IPS-18a (cell line): Measurements from ENCODE around the gene XAGE3.
"Not testable (repeated sequence)": the region's sequence is repeated elsewhere in the genome, so short reads cannot be mapped to it uniquely, and the experiment has no call there.

ENCODE experiments used
- H3K27ac ChIP-seq: one replicate; pipeline ENCODE4 v1.5.1; 2013; ENCODE audit warnings: low read length
- H3K27me3 ChIP-seq: one replicate; pipeline ENCODE4 v1.6.1; 2013; ENCODE audit warnings: mild to moderate bottlenecking, low read length; ENCODE audit not compliant: control insufficient read depth, insufficient read depth
- H3K36me3 ChIP-seq: one replicate; pipeline ENCODE4 v1.6.1; 2013; ENCODE audit warnings: low read depth, low read length; ENCODE audit not compliant: control insufficient read depth
- H3K4me1 ChIP-seq: one replicate; pipeline ENCODE4 v1.6.1; 2013; ENCODE audit warnings: low read depth, low read length; ENCODE audit not compliant: control insufficient read depth
- H3K4me3 ChIP-seq: one replicate; pipeline ENCODE4 v1.5.1; 2013; ENCODE audit warnings: low read length
- H3K9ac ChIP-seq: one replicate; pipeline ENCODE4 v1.6.1; 2013; ENCODE audit warnings: mild to moderate bottlenecking, low read length, moderate library complexity
- H3K9me3 ChIP-seq: one replicate; pipeline ENCODE4 v1.6.1; 2013; ENCODE audit warnings: low read depth, low read length; ENCODE audit not compliant: control insufficient read depth

XAGE3 gene

GRCh38 chrX:52887459-52887858 is 19.6 kb upstream of the XAGE3 start:
- not testable (repeated sequence) for H3K9me3 ChIP-seq, H3K4me3 ChIP-seq, H3K4me1 ChIP-seq, H3K36me3 ChIP-seq, H3K27ac ChIP-seq, H3K27me3 ChIP-seq, H3K9ac ChIP-seq

GRCh38 chrX:52876386-52876785 is 8.5 kb upstream of the XAGE3 start:
- H3K9me3 ChIP-seq, H3K36me3 ChIP-seq, H3K27ac ChIP-seq, H3K4me1 ChIP-seq, H3K27me3 ChIP-seq, H3K4me3 ChIP-seq, H3K9ac ChIP-seq: not testable (repeated sequence)

DNA sequence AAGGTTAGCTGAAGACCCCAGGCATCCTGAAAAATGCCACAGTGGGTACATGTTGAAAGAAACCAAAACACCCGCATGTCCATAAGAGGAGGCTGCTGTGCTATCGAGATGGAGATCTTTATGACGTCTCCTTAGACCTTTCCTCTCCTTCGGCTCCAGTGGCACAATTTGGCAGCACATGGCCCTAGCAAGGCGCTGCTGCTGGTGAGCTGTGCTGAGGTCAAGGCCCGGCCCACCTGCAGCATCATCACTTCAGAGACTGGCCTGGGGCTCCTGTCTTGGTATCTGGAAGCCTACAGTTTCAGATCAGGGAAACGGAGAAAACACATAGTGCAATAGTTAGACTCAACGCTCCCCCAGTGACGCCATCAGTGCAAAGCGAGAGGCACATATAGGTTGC is 7.6 kb upstream of the XAGE3 start:
- H3K36me3 ChIP-seq, H3K4me3 ChIP-seq, H3K9ac ChIP-seq, H3K9me3 ChIP-seq, H3K4me1 ChIP-seq, H3K27me3 ChIP-seq, H3K27ac ChIP-seq: not testable (repeated sequence)

DNA sequence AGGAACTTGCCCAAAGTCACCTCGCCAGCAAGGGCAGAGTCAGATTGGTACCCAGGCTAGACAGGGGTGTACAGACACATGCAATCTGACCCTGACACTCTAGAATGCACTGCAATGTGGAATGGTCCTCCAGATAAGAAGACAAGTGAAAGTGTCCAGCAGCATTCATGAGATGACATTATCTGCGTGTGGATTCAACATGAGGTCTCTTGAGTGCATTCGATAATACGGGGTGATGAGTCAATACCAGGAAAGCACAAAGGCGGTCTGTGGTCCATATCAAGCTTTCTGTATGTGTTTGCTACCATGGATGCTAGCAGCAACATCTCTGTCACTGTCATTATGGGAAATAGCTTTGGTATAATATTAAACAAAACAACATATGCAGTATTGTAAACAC is 6.8 kb upstream of the XAGE3 start:
- H3K27ac ChIP-seq = no peak overlapping the region
- H3K9ac ChIP-seq = no peak overlapping the region
- H3K4me1 ChIP-seq = no peaks in the 10 kb centered on the region
- peaks cover 3% of the 10 kb centered on the region for H3K9me3 ChIP-seq
- no peak overlapping the region for H3K4me3 ChIP-seq
- no peaks in the 10 kb centered on the region for H3K36me3 ChIP-seq
- no peaks in the 10 kb centered on the region for H3K27me3 ChIP-seq

GRCh38 chrX:52873825-52874224 is 5.9 kb upstream of the XAGE3 start:
- not testable (repeated sequence) for H3K27ac ChIP-seq, H3K4me3 ChIP-seq, H3K9me3 ChIP-seq, H3K9ac ChIP-seq, H3K27me3 ChIP-seq, H3K36me3 ChIP-seq, H3K4me1 ChIP-seq

DNA sequence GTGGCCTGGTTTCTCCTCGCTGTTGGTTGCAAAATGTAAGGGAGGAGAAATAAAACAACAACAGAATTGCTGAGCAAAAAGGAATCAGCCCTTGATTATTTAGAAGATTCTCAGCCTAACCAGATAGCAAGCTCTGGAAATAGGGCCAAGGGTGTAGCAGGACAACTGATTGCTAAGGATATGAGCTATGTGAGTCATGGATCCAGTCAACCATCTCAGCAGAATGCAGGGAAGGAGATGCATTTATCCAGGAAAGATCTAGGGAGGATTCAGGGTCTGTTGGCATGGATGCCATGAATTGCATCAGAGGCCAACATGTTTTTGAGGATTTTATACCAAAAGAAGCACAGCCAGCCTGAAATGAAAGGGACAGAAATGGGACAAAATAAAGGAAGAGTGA is 2.2 kb upstream of the XAGE3 start:
- Histone ChIP-seq H3K36me3 (no peaks in the 10 kb centered on the region), H3K9me3 (peaks cover 3% of the 10 kb centered on the region), H3K9ac (no peak overlapping the region), H3K27me3 (no peaks in the 10 kb centered on the region), H3K4me3 (no peak overlapping the region), H3K27ac (no peak overlapping the region), H3K4me1 (no peaks in the 10 kb centered on the region)

- no peaks in the 10 kb centered on the region for H3K4me1 ChIP-seq
- H3K27me3 ChIP-seq = no peaks in the 10 kb centered on the region
- H3K27ac ChIP-seq = no peak overlapping the region
- H3K9ac ChIP-seq = no peak overlapping the region
- H3K36me3 ChIP-seq = no peaks in the 10 kb centered on the region
- H3K9me3 ChIP-seq = peaks cover 11% of the 10 kb centered on the region
- no peak overlapping the region for H3K4me3 ChIP-seq
Observed at GRCh38 chrX:52865343-52865998, 2.4 kb downstream of the XAGE3 start.

DNA sequence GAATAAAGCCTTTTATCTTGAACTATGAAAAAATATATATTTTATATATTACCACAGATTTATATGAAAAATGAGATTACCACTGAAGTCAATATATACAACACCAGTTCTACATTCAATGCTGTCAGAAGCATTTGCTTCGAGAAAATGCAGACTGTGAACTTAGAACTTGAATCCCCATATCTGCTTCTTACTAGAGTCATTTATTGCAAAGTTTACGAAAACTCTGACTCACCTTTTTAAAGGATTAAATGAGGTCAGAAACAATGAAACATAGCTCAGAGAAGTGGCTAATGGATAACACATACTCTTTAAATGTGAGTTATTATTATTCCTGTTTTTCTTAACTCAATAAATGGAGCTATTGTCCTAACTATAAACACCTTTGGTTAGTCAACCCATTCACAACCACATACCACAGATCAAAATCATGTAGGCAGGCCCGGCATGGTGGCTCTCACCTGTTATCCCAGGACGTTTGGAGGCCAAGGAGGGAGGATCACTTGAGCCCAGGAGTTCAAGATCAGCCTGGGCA is 10.8 kb downstream of the XAGE3 start:
- H3K27me3 ChIP-seq, H3K4me3 ChIP-seq: not testable (repeated sequence)

GRCh38 chrX:52852110-52852860 is 15.6 kb downstream of the XAGE3 start:
- Histone ChIP-seq H3K36me3 (no peaks in the 10 kb centered on the region), H3K27me3 (no peaks in the 10 kb centered on the region), H3K4me3 (no peak overlapping the region), H3K9ac (no peak overlapping the region), H3K4me1 (no peaks in the 10 kb centered on the region), H3K27ac (no peak overlapping the region), H3K9me3 (peaks cover 12% of the 10 kb centered on the region)

More for the DNA sequence above, 10.8 kb downstream of the XAGE3 start:
- H3K36me3 ChIP-seq, H3K27ac ChIP-seq, H3K4me1 ChIP-seq, H3K9me3 ChIP-seq, H3K9ac ChIP-seq: not testable (repeated sequence)

- H3K9me3 ChIP-seq, H3K36me3 ChIP-seq, H3K4me1 ChIP-seq, H3K27ac ChIP-seq, H3K9ac ChIP-seq, H3K27me3 ChIP-seq, H3K4me3 ChIP-seq: not testable (repeated sequence)
Observed at GRCh38 chrX:52843619-52844018, 24.3 kb downstream of the XAGE3 start.

DNA sequence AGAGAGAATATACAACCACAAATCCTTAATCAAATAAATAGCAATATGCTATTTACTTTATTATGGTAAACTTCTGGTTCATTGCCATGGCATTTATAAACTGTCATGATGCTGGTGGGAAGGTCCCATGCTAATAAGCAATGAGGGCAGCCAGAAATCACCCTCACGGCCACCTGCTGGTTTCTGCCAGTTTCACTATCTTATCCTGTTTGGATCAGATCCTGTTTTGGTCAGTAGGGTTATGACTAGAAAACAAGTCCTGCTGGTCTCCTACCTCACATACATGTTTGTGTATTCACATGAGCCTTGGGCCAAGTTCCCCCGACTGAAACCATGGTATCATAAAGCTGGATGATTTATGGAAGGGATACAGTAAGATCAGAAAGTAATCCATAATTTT is 28.7 kb downstream of the XAGE3 start:
- no peaks in the 10 kb centered on the region for H3K36me3 ChIP-seq
- no peaks in the 10 kb centered on the region for H3K9me3 ChIP-seq
- H3K27me3 ChIP-seq = no peaks in the 10 kb centered on the region
- no peak overlapping the region for H3K27ac ChIP-seq
- H3K4me1 ChIP-seq = no peaks in the 10 kb centered on the region
- no peak overlapping the region for H3K9ac ChIP-seq
- no peak overlapping the region for H3K4me3 ChIP-seq

- no peaks in the 10 kb centered on the region for H3K27me3 ChIP-seq
- H3K36me3 ChIP-seq = no peaks in the 10 kb centered on the region
- H3K9me3 ChIP-seq = peaks cover 3% of the 10 kb centered on the region
- no peak overlapping the region for H3K4me3 ChIP-seq
- H3K4me1 ChIP-seq = no peaks in the 10 kb centered on the region
- no peak overlapping the region for H3K27ac ChIP-seq
- no peak overlapping the region for H3K9ac ChIP-seq
Observed at GRCh38 chrX:52830551-52830950, 37.3 kb downstream of the XAGE3 start.
